Measurements from ENCODE around the gene SFXN1. TPM values are rescaled to one million over a fixed set of nuclear protein-coding genes. Genes with fewer than 3 reads are reported as not detected.

Gene SFXN1
- total and polyA plus RNA-seq, 9 of the 15 experiments (the other 6 are each of a cell fraction or from before 2014, with no cell fraction given) = 31.8 to 261 (median 113) TPM

DNA sequence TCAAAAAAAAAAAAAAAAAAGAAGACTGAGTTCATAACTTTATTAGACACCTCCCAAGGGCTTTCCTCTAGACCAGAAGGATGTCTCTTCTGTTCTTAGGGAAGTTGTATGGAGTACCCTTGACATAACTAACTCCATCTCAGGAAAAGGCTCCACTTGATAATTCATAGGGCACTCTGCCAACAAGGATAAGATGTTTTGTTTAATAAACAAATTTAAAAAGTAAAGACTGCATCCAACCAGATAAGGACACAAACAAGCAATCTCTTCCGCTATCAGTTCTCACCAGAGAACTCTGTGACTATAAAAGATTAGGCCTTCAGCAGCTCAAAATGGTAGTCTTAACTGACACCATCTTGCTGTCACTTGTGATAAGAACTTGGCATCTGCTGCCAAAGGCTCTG lies 65.8 kb downstream of the SFXN1 start:
- no peak overlapping the region for H3K9ac ChIP-seq (ENCODE audit: insufficient read depth in 1 of 2, low read depth in 2 of 2, low read length in 2 of 2)
- intact Hi-C loops (cut with micrococcal nuclease) (no loop called here), in situ Hi-C loops (cut with MboI) (no loop called here)
- H3K4me2 ChIP-seq (ENCODE audit: insufficient read depth, low read length) = no peak overlapping the region
- no peak overlapping the region for H2AFZ ChIP-seq (ENCODE audit: low read depth, low read length)
- WGBS (ENCODE audit: insufficient coverage, low coverage, missing lambda C conversion rate) = 0% methylated on average over 1 of the region's 1 CpG
- peak; percentile 42 for FAIRE-seq
- POLR2A ChIA-PET = no interaction called here
- H3K4me1 ChIP-seq (replicated peaks in 1 of 2; ENCODE audit: control insufficient read depth in 2 of 2, insufficient read depth in 2 of 2, low read length in 2 of 2) = peaks cover 0 to 7% of the 10 kb centered on the region in 2 experiments; a peak in 2 of 5 replicates
- H3K79me2 ChIP-seq (ENCODE audit: control insufficient read depth, insufficient read depth, low read length) = no peaks in the 10 kb centered on the region
- peak in 1 of 4 experiments; percentile 12 for DNase-seq (ENCODE audit: extremely low read depth in 1 of 4, low spot score in 3 of 4)
- H4K20me1 ChIP-seq (replicated peaks; ENCODE audit: control insufficient read depth, insufficient read depth, low read length) = peaks cover 10% of the 10 kb centered on the region; the same call in 1 of the 2 replicates
- no peaks in the 10 kb centered on the region for H3K9me3 ChIP-seq (replicated peaks; ENCODE audit: control insufficient read depth, insufficient read depth, low read depth, low read length)
- H3K27me3 ChIP-seq (ENCODE audit: control insufficient read depth in 2 of 2, insufficient read depth in 2 of 2, low read length in 2 of 2) = peaks cover 19 to 57% of the 10 kb centered on the region in 2 experiments
- no peaks in the 10 kb centered on the region for H3K36me3 ChIP-seq (ENCODE audit: control insufficient read depth, insufficient read depth, low read length)
- no peak for ATAC-seq
- H3K27ac ChIP-seq (ENCODE audit: extremely low read depth, low read depth, low read length) = no peak overlapping the region
- no peak overlapping the region for H3K4me3 ChIP-seq
- no TSS peak for BruUV-seq (replicated peaks)
- CTCF ChIA-PET (ENCODE audit: low intra/inter-chr PET ratio) = no interaction called here
- H3K9me1 ChIP-seq (ENCODE audit: control insufficient read depth, insufficient read depth, low read length) = peaks cover 3% of the 10 kb centered on the region
- peak; percentile 57 to 77; a peak in 3 of 4 replicates for TF ChIP-seq TRIM24 (IDR thresholded peaks at IDR 0.05)
- no peak for TF ChIP-seq PCBP2 (IDR thresholded peaks at IDR 0.05; ENCODE audit: low read depth, low read length, poor library complexity, severe bottlenecking)
- peak in 1 of 2 experiments; percentile 59; a peak in 1 of 4 replicates for TF ChIP-seq TBL1XR1 (IDR thresholded peaks at IDR 0.05; ENCODE audit: low read length in 2 of 2)
- peak; percentile 35 to 37; a peak in 1 of 4 replicates for TF ChIP-seq KDM1A (IDR thresholded peaks at IDR 0.05)
- TF ChIP-seq ZNF175 (CRISPR knock-in tag; IDR thresholded peaks at IDR 0.05; ENCODE audit: low read depth) = peak; percentile 61; the same call in 1 of the 2 replicates
- peak; percentile 86 for TF ChIP-seq EP300 (IDR thresholded peaks at IDR 0.05; ENCODE audit: low read length)
- TF ChIP-seq SIX5 (IDR thresholded peaks at IDR 0.05; ENCODE audit: borderline replicate concordance in 1 of 2, insufficient read depth in 1 of 2, low read depth in 1 of 2, low read length in 2 of 2) = no peak
- peak; percentile 86 for TF ChIP-seq MTA2 (IDR thresholded peaks at IDR 0.05; ENCODE audit: low read depth)
- TF ChIP-seq MTA1 (IDR thresholded peaks at IDR 0.05; ENCODE audit: borderline replicate concordance) = peak; percentile 60; the same call in 1 of the 2 replicates
- TF ChIP-seq SOX6 (IDR thresholded peaks at IDR 0.05) = peak; percentile 91
- peak; percentile 39; the same call in 1 of the 2 replicates for TF ChIP-seq ZNF384 (IDR thresholded peaks at IDR 0.05; ENCODE audit: low read depth, low read length)
- TF ChIP-seq NKRF (IDR thresholded peaks at IDR 0.05; ENCODE audit: borderline replicate concordance) = no peak

All from K562 (cell line).